Neural cell (in vitro differentiated cells): Measurements from ENCODE around the gene ADGRG7.

ENCODE experiments used
- POLR2AphosphoS5 ChIP-seq: IDR thresholded peaks from 2 replicates; pipeline ENCODE4 v1.6.1; 2012
- TF ChIP-seq, protein P1 (sequence below): fragments of 450-650 bp; IDR thresholded peaks from 2 replicates; pipeline ENCODE4 v1.5.1; 2014; ENCODE audit warnings: antibody characterized with exemption, mild to moderate bottlenecking, moderate library complexity; ENCODE audit not compliant: poor library complexity, severe bottlenecking

GRCh38 chr3:100611221-100611620 is 1.8 kb downstream of the ADGRG7 start:
- TF ChIP-seq, protein P1, sequence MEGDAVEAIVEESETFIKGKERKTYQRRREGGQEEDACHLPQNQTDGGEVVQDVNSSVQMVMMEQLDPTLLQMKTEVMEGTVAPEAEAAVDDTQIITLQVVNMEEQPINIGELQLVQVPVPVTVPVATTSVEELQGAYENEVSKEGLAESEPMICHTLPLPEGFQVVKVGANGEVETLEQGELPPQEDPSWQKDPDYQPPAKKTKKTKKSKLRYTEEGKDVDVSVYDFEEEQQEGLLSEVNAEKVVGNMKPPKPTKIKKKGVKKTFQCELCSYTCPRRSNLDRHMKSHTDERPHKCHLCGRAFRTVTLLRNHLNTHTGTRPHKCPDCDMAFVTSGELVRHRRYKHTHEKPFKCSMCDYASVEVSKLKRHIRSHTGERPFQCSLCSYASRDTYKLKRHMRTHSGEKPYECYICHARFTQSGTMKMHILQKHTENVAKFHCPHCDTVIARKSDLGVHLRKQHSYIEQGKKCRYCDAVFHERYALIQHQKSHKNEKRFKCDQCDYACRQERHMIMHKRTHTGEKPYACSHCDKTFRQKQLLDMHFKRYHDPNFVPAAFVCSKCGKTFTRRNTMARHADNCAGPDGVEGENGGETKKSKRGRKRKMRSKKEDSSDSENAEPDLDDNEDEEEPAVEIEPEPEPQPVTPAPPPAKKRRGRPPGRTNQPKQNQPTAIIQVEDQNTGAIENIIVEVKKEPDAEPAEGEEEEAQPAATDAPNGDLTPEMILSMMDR = no peak
- no peak for TF ChIP-seq POLR2AphosphoS5
